Measurements from ENCODE around the gene CYP4V2.

GRCh38 chr4:186240848-186241491 is 49.6 kb downstream of the CYP4V2 start:
- TF ChIP-seq POLR2A (IDR thresholded peaks at IDR 0.05) (no peak), CTCF (IDR thresholded peaks at IDR 0.05 in 8 of 11, conservative IDR thresholded peaks at IDR 0.05 in 3 of 11) (no peak), POLR2AphosphoS5 (IDR thresholded peaks at IDR 0.05) (no peak)

Measured in spleen (tissue), 7 donors.